C4-2B (cell line): ENCODE data around the gene SELENOK.

Experiments used
- CTCF ChIP-seq: fragments of 450-650 bp; conservative IDR thresholded peaks from 2 replicates; pipeline ENCODE4 v1.5.1; 2017; ENCODE audit warnings: mild to moderate bottlenecking
- ZFX ChIP-seq: fragments of 450-650 bp; IDR thresholded peaks from 2 replicates; pipeline ENCODE4 v1.6.1; 2017

- peak; percentile 43 for TF ChIP-seq CTCF
- TF ChIP-seq ZFX: peak; percentile 81; the same call in 1 of the 2 replicates
Observed at GRCh38 chr3:53845881-53846133, 45.9 kb downstream of the SELENOK start.
